PC-3 (cell line): ENCODE data around the gene E2F3.

Experiments used
- EZH2 ChIP-seq: fragments of 300-600 bp; sonication (generic); IDR thresholded peaks from one replicate; pipeline ENCODE4 v1.6.1; 2017; ENCODE audit warnings: antibody characterized with exemption, mild to moderate bottlenecking, low read length; ENCODE audit not compliant: unreplicated experiment
- EZH2phosphoT487 ChIP-seq: fragments of 300-600 bp; sonication (generic); IDR thresholded peaks from 2 replicates; pipeline ENCODE4 v1.6.1; 2018; ENCODE audit warnings: mild to moderate bottlenecking, antibody characterized with exemption, low read length, borderline replicate concordance
- TF ChIP-seq, protein P1 (sequence below): fragments of 300-600 bp; sonication (generic); conservative IDR thresholded peaks from 2 replicates; pipeline ENCODE4 v1.5.1; 2017; ENCODE audit warnings: antibody characterized with exemption, low read depth, mild to moderate bottlenecking, low read length

DNA sequence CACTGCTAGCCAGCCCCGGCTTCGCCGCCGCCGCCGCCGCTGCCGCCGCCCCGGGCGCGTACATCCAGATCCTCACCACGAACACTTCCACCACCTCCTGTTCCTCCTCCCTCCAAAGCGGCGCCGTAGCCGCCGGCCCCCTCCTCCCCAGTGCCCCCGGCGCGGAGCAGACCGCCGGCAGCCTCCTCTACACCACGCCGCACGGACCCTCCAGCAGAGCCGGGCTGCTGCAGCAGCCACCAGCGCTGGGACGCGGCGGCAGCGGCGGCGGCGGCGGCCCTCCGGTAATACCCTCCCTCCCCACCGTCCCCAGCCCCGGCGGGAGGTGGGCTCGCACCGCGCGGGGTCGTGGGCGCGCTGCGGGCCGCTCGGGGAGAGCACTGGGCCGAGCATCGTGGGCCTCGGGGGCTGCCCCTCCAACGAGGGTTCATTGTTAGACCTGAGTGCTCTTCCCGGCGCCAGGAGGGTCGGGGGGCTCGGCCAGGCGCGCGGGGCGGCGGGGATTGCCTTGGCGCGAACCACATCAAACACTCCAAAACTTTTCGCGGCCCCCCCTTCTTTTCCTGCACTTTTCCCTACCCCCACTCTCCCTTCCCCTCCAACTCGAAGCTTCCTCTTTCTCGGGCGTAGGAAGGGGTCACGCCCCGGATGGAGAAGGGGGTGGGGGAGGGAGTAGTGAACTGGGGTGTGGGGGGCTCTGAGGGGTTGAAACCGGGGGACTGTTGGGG, 827 bp downstream of the E2F3 start:
- TF ChIP-seq, protein P1, sequence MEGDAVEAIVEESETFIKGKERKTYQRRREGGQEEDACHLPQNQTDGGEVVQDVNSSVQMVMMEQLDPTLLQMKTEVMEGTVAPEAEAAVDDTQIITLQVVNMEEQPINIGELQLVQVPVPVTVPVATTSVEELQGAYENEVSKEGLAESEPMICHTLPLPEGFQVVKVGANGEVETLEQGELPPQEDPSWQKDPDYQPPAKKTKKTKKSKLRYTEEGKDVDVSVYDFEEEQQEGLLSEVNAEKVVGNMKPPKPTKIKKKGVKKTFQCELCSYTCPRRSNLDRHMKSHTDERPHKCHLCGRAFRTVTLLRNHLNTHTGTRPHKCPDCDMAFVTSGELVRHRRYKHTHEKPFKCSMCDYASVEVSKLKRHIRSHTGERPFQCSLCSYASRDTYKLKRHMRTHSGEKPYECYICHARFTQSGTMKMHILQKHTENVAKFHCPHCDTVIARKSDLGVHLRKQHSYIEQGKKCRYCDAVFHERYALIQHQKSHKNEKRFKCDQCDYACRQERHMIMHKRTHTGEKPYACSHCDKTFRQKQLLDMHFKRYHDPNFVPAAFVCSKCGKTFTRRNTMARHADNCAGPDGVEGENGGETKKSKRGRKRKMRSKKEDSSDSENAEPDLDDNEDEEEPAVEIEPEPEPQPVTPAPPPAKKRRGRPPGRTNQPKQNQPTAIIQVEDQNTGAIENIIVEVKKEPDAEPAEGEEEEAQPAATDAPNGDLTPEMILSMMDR, result no peak
- TF ChIP-seq EZH2phosphoT487 (no peak), EZH2 (no peak)
